ENCODE results near the gene ASCC3. TPM values are rescaled to one million over a fixed set of nuclear protein-coding genes. Genes with fewer than 3 reads are reported as not detected.
A peak's percentile ranks its signal among the peaks of the same experiment; 100 is the strongest.

The ASCC3 gene
- total RNA-seq, 1 experiment from 2014 or later, result 32.2 TPM

DNA sequence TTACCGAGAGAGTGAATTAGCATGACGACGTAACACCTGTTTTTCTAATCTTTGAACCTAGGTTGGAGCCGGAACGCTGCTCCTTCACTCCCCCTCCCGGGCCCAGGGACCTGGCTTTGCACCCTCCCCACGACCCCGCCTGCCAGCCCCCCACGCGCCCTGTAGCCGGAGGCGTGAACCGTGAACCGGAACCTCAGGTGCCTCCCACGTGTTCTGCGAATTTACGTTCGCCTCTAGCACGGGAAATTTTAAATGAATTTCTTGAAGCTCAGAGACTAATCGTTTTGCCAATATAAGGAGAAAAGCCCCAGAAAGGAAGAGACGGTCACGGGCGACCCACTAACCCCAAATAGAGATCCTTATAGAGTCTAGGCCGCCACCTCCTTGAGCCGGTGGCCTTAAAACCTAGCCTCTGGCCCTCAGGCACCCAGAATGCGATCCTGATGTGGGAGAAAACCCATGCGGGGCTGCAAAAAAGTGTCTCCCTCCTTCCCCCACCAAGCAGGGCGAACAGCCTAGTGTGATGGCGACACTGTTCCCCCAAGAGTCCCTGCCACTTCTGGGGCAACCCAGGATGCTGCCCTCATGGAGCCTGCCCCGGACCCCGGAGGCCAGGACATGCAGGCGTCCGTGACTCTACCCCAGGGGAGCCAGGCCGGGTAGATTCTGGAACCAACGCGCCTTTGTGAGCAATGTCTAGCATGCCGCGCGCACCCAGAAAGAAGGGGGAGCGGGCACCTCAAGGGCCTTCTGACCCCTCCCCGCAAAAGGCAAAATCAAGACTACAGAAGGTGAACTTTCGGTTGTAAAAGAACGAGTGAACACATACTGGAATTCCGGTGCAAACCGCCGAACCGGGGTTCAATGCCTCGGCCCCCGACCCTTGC is 413.8 kb downstream of the ASCC3 start:
- ChIA-PET POLR2A (ENCODE audit: low non-redundant PET) (no interaction called here), CTCF (no interaction called here)
- H3K4me1 ChIP-seq (ENCODE audit: insufficient read depth, low read length, poor library complexity, severe bottlenecking), result peaks cover 4% of the 10 kb centered on the region
- DNase-seq (ENCODE audit: low spot score), result no peak
- H3K4me3 ChIP-seq (ENCODE audit: low read depth, low read length, poor library complexity, severe bottlenecking), result no peak overlapping the region
- no peaks in the 10 kb centered on the region for H3K36me3 ChIP-seq (ENCODE audit: insufficient read depth, low read length, poor library complexity, severe bottlenecking)
- H3K9me3 ChIP-seq (ENCODE audit: low read depth, low read length, poor library complexity, severe bottlenecking), result no peaks in the 10 kb centered on the region
- TF ChIP-seq EZH2 (IDR thresholded peaks at IDR 0.05; ENCODE audit: borderline replicate concordance, low read depth, low read length, poor library complexity, severe bottlenecking), result no peak
- TF ChIP-seq, protein P1, sequence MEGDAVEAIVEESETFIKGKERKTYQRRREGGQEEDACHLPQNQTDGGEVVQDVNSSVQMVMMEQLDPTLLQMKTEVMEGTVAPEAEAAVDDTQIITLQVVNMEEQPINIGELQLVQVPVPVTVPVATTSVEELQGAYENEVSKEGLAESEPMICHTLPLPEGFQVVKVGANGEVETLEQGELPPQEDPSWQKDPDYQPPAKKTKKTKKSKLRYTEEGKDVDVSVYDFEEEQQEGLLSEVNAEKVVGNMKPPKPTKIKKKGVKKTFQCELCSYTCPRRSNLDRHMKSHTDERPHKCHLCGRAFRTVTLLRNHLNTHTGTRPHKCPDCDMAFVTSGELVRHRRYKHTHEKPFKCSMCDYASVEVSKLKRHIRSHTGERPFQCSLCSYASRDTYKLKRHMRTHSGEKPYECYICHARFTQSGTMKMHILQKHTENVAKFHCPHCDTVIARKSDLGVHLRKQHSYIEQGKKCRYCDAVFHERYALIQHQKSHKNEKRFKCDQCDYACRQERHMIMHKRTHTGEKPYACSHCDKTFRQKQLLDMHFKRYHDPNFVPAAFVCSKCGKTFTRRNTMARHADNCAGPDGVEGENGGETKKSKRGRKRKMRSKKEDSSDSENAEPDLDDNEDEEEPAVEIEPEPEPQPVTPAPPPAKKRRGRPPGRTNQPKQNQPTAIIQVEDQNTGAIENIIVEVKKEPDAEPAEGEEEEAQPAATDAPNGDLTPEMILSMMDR (conservative IDR thresholded peaks at IDR 0.05; ENCODE audit: low read depth, low read length), result no peak
- no TSS peak for BruUV-seq (replicated peaks)
- H3K27me3 ChIP-seq (replicated peaks; ENCODE audit: insufficient read depth, low read depth, low read length, poor library complexity), result peaks cover 25% of the 10 kb centered on the region
- H3K27ac ChIP-seq (ENCODE audit: low read depth, low read length, poor library complexity, severe bottlenecking), result no peak overlapping the region
- intact Hi-C loops (cut with micrococcal nuclease; ENCODE audit: unreplicated experiment), result no loop called here

DNA sequence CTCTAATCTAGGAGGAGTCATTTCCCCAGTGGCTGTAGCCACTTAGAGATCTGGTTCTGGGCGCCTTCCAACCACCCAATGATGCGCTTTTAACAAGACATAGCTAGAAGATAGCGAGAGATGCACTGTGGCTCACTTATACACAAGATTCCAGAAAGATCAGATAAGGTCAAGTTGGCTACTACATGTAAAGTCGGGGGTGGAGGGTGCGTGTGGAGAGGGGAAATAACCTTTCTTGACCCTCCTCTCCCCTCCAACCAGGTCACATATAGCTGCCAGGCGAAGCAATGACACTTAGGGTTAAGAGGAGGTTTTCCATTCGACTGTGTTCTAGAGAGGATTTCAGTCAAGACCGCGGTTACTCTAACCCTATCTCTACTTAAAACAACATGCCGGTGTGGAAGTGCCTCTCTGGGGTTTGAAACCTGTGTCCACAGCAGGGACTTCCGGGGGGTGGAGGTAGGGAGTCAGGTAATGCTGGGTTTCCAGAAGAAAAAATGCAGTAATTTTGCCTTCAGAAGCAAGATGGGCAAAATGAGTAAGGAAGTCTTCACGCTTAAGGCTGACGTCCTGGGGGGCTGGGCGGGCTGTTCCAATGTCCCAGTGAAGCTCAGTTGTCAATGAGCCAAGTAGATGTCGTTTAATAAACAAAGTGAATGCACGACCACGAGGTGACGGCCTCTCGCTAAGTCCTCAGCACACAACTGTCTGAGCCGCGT is 414.6 kb downstream of the ASCC3 start:
- intact Hi-C loops (cut with micrococcal nuclease; ENCODE audit: unreplicated experiment), result no loop called here
- H3K36me3 ChIP-seq (ENCODE audit: insufficient read depth, low read length, poor library complexity, severe bottlenecking), result no peaks in the 10 kb centered on the region
- ChIA-PET POLR2A (ENCODE audit: low non-redundant PET) (no interaction called here), CTCF (no interaction called here)
- no peak overlapping the region for H3K4me3 ChIP-seq (ENCODE audit: low read depth, low read length, poor library complexity, severe bottlenecking)
- no TSS peak for BruUV-seq (replicated peaks)
- no peak for DNase-seq (ENCODE audit: low spot score)
- TF ChIP-seq, protein P1 (conservative IDR thresholded peaks at IDR 0.05; ENCODE audit: low read depth, low read length), result no peak
- no peak for TF ChIP-seq EZH2 (IDR thresholded peaks at IDR 0.05; ENCODE audit: borderline replicate concordance, low read depth, low read length, poor library complexity, severe bottlenecking)
- H3K9me3 ChIP-seq (ENCODE audit: low read depth, low read length, poor library complexity, severe bottlenecking), result no peaks in the 10 kb centered on the region
- H3K4me1 ChIP-seq (ENCODE audit: insufficient read depth, low read length, poor library complexity, severe bottlenecking), result peaks cover 4% of the 10 kb centered on the region
- peaks cover 30% of the 10 kb centered on the region for H3K27me3 ChIP-seq (replicated peaks; ENCODE audit: insufficient read depth, low read depth, low read length, poor library complexity)
- H3K27ac ChIP-seq (ENCODE audit: low read depth, low read length, poor library complexity, severe bottlenecking), result no peak overlapping the region

DNA sequence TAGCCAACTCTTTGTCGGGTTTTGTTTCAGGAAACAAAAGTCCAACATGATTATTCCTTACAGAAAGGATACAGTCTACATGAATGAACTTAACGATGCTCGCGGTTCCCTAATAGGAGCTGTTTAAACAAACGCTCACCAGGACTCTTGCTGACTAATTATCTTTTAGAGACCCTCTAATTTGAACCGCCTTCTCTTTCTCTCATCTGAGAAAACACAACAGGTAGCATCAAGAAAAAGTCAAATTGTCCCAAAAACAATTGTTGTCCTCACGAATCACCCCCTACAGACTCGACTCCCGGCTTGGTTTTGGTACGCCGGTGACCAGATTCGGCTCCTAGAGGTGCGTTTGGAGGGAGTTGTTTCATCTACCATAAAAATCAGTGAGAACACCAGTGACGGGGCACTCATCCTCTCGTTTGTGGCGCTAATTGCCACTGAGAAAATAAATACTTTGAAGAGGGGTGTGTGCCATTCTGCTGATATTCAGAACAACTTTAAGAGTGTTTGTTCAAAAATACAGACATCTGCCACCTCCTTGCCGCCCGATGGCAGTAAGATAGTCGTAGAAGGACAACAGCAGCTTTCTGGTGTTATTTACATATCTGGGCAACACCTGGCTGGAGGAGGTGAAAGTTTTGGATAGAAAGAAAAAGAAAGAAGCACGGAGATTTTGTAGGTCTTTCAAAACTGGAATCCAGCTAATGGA is 415.3 kb downstream of the ASCC3 start:
- no peaks in the 10 kb centered on the region for H3K9me3 ChIP-seq (ENCODE audit: low read depth, low read length, poor library complexity, severe bottlenecking)
- POLR2A ChIA-PET (ENCODE audit: low non-redundant PET), result no interaction called here

More for the DNA sequence above, 415.3 kb downstream of the ASCC3 start:
- no TSS peak for BruUV-seq (replicated peaks)
- Histone ChIP-seq H3K36me3 (ENCODE audit: insufficient read depth, low read length, poor library complexity, severe bottlenecking) (no peaks in the 10 kb centered on the region), H3K4me1 (ENCODE audit: insufficient read depth, low read length, poor library complexity, severe bottlenecking) (peaks cover 4% of the 10 kb centered on the region), H3K27ac (ENCODE audit: low read depth, low read length, poor library complexity, severe bottlenecking) (no peak overlapping the region), H3K4me3 (ENCODE audit: low read depth, low read length, poor library complexity, severe bottlenecking) (peak overlapping the region; percentile 64), H3K27me3 (replicated peaks; ENCODE audit: insufficient read depth, low read depth, low read length, poor library complexity) (peaks cover 30% of the 10 kb centered on the region)
- CTCF ChIA-PET, result interaction anchor here (0.6 kb wide), 1 partner anchor 204 kb away, joined by 3 read pairs; no protein-coding TSS in a partner anchor
- TF ChIP-seq EZH2 (IDR thresholded peaks at IDR 0.05; ENCODE audit: borderline replicate concordance, low read depth, low read length, poor library complexity, severe bottlenecking), result no peak
- TF ChIP-seq, protein P1 (conservative IDR thresholded peaks at IDR 0.05; ENCODE audit: low read depth, low read length), result no peak
- DNase-seq (ENCODE audit: low spot score), result no peak
- intact Hi-C loops (cut with micrococcal nuclease; ENCODE audit: unreplicated experiment), result no loop called here
